SK-N-SH treated with all-trans-retinoic acid at 6 μM for 48 hours (cell line): ENCODE data around the gene MTERF1.

Experiments
- ATAC-seq: fragments of 200-7000 bp; cut with Tn5 transposase; 3 replicates; pipeline ENCODE4 v1.9.1; 2020; ENCODE audit warnings: mild to moderate bottlenecking, moderate library complexity
- ARNTL ChIP-seq: fragments of 450-650 bp; formaldehyde crosslinking; IDR thresholded peaks from 2 replicates; pipeline ENCODE4 v1.5.0; 2020; ENCODE audit warnings: low read depth, mild to moderate bottlenecking, moderate library complexity, borderline replicate concordance
- BACH2 ChIP-seq: fragments of 250-450 bp; sonication (Bioruptor Pico); IDR thresholded peaks from 2 replicates; pipeline ENCODE4 v1.9.0; 2021; ENCODE audit warnings: mild to moderate bottlenecking, borderline replicate concordance
- CREB5 ChIP-seq: fragments of 250-450 bp; sonication (Bioruptor Pico); IDR thresholded peaks from 2 replicates; pipeline ENCODE4 v1.5.1; 2020; ENCODE audit warnings: low read depth, mild to moderate bottlenecking, moderate library complexity
- CSDC2 ChIP-seq: fragments of 250-450 bp; sonication (Bioruptor Pico); IDR thresholded peaks from 2 replicates; pipeline ENCODE4 v1.5.0; 2020; ENCODE audit warnings: mild to moderate bottlenecking, moderate library complexity
- CSRNP3 ChIP-seq: fragments of 250-450 bp; sonication (Bioruptor Pico); IDR thresholded peaks from 2 replicates; pipeline ENCODE4 v1.5.1; 2021; ENCODE audit warnings: mild to moderate bottlenecking, moderate library complexity
- ESRRG ChIP-seq: fragments of 250-450 bp; sonication (Bioruptor Pico); IDR thresholded peaks from 2 replicates; pipeline ENCODE4 v1.6.1; 2021; ENCODE audit warnings: mild to moderate bottlenecking
- GLIS3 ChIP-seq: fragments of 250-450 bp; sonication (Bioruptor Pico); IDR thresholded peaks from 2 replicates; pipeline ENCODE4 v1.5.0; 2020; ENCODE audit warnings: mild to moderate bottlenecking, moderate library complexity
- ISL1 ChIP-seq: fragments of 250-450 bp; sonication (Bioruptor Pico); IDR thresholded peaks from 2 replicates; pipeline ENCODE4 v2.1.2; 2022; ENCODE audit warnings: mild to moderate bottlenecking, moderate library complexity
- OSR1 ChIP-seq: fragments of 250-450 bp; sonication (Bioruptor Pico); IDR thresholded peaks from 2 replicates; pipeline ENCODE4 v1.8.0; 2022; ENCODE audit warnings: moderate library complexity, mild to moderate bottlenecking, inconsistent platforms
- PPARA ChIP-seq: fragments of 250-450 bp; sonication (Bioruptor Pico); IDR thresholded peaks from 2 replicates; pipeline ENCODE4 v1.5.0; 2020; ENCODE audit warnings: mild to moderate bottlenecking, borderline replicate concordance
- RARB ChIP-seq: fragments of 250-450 bp; sonication (Bioruptor Pico); IDR thresholded peaks from 2 replicates; pipeline ENCODE4 v1.8.0; 2021; ENCODE audit warnings: mild to moderate bottlenecking, moderate library complexity
- SNAI2 ChIP-seq: fragments of 250-450 bp; sonication (Bioruptor Pico); IDR thresholded peaks from 2 replicates; pipeline ENCODE4 v1.5.0; 2020; ENCODE audit warnings: mild to moderate bottlenecking, moderate library complexity
- TCF4 ChIP-seq: fragments of 250-450 bp; sonication (Bioruptor Pico); IDR thresholded peaks from 2 replicates; pipeline ENCODE4 v1.8.0; 2021; ENCODE audit warnings: mild to moderate bottlenecking, moderate library complexity, borderline replicate concordance
- TSHZ2 ChIP-seq: fragments of 250-450 bp; sonication (Bioruptor Pico); IDR thresholded peaks from 2 replicates; pipeline ENCODE4 v1.5.0; 2020; ENCODE audit warnings: mild to moderate bottlenecking, moderate library complexity
- ZC3H10 ChIP-seq: fragments of 250-450 bp; sonication (Bioruptor Pico); IDR thresholded peaks from 2 replicates; pipeline ENCODE4 v1.5.1; 2021; ENCODE audit warnings: mild to moderate bottlenecking, moderate library complexity
- ZFP3 ChIP-seq: fragments of 250-450 bp; sonication (Bioruptor Pico); IDR thresholded peaks from 2 replicates; pipeline ENCODE4 v1.5.0; 2020; ENCODE audit warnings: mild to moderate bottlenecking, moderate library complexity
- ZNF565 ChIP-seq: fragments of 450-650 bp; formaldehyde crosslinking; conservative IDR thresholded peaks from 2 replicates; pipeline ENCODE4 v1.5.0; 2020; ENCODE audit warnings: low read depth, mild to moderate bottlenecking, moderate library complexity
- ZNF70 ChIP-seq: fragments of 450-650 bp; formaldehyde crosslinking; IDR thresholded peaks from 2 replicates; pipeline ENCODE4 v1.5.0; 2020; ENCODE audit warnings: mild to moderate bottlenecking, moderate library complexity
- ZNF8 ChIP-seq: fragments of 450-650 bp; formaldehyde crosslinking; IDR thresholded peaks from 2 replicates; pipeline ENCODE4 v1.5.0; 2020; ENCODE audit warnings: mild to moderate bottlenecking, moderate library complexity
- TF ChIP-seq, protein P1 (sequence below): fragments of 250-450 bp; sonication (Bioruptor Pico); IDR thresholded peaks from 2 replicates; pipeline ENCODE4 v1.8.0; 2020; ENCODE audit warnings: mild to moderate bottlenecking, moderate library complexity, borderline replicate concordance
- TF ChIP-seq, protein P2 (sequence below): fragments of 250-450 bp; sonication (Bioruptor Pico); IDR thresholded peaks from 2 replicates; pipeline ENCODE4 v1.8.0; 2021; ENCODE audit warnings: low read depth, mild to moderate bottlenecking, moderate library complexity, borderline replicate concordance

Gene MTERF1

GRCh38 chr7:91852263-91852741 lies 28.2 kb downstream of the MTERF1 start (continued):
- no peak for TF ChIP-seq TSHZ2 (CRISPR knock-in tag)

GRCh38 chr7:91850455-91850854 lies 30.0 kb downstream of the MTERF1 start:
- peak; percentile 54 for ATAC-seq
- TF ChIP-seq ZNF70 (CRISPR knock-in tag): no peak
- no peak for TF ChIP-seq SNAI2 (CRISPR knock-in tag)
- TF ChIP-seq PPARA (CRISPR knock-in tag): no peak
- TF ChIP-seq OSR1 (CRISPR knock-in tag): no peak
- no peak for TF ChIP-seq ZC3H10 (CRISPR knock-in tag)
- TF ChIP-seq RARB: no peak
- TF ChIP-seq, protein P1, sequence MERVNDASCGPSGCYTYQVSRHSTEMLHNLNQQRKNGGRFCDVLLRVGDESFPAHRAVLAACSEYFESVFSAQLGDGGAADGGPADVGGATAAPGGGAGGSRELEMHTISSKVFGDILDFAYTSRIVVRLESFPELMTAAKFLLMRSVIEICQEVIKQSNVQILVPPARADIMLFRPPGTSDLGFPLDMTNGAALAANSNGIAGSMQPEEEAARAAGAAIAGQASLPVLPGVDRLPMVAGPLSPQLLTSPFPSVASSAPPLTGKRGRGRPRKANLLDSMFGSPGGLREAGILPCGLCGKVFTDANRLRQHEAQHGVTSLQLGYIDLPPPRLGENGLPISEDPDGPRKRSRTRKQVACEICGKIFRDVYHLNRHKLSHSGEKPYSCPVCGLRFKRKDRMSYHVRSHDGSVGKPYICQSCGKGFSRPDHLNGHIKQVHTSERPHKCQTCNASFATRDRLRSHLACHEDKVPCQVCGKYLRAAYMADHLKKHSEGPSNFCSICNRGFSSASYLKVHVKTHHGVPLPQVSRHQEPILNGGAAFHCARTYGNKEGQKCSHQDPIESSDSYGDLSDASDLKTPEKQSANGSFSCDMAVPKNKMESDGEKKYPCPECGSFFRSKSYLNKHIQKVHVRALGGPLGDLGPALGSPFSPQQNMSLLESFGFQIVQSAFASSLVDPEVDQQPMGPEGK: no peak
- no peak for TF ChIP-seq CSDC2 (CRISPR knock-in tag)
- TF ChIP-seq ZNF8: no peak
- no peak for TF ChIP-seq ESRRG
- no peak for TF ChIP-seq GLIS3 (CRISPR knock-in tag)
- no peak for TF ChIP-seq ISL1
- TF ChIP-seq, protein P2, sequence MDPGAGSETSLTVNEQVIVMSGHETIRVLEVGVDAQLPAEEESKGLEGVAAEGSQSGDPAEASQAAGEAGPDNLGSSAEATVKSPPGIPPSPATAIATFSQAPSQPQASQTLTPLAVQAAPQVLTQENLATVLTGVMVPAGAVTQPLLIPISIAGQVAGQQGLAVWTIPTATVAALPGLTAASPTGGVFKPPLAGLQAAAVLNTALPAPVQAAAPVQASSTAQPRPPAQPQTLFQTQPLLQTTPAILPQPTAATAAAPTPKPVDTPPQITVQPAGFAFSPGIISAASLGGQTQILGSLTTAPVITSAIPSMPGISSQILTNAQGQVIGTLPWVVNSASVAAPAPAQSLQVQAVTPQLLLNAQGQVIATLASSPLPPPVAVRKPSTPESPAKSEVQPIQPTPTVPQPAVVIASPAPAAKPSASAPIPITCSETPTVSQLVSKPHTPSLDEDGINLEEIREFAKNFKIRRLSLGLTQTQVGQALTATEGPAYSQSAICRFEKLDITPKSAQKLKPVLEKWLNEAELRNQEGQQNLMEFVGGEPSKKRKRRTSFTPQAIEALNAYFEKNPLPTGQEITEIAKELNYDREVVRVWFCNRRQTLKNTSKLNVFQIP: no peak
- TF ChIP-seq ZFP3 (CRISPR knock-in tag): no peak

- no peak for ATAC-seq
Observed at GRCh38 chr7:91847876-91848588, 32.5 kb downstream of the MTERF1 start.

More at GRCh38 chr7:91847876-91848588, 32.5 kb downstream of the MTERF1 start:
- TF ChIP-seq TCF4 (CRISPR knock-in tag) (no peak), ZFP3 (CRISPR knock-in tag) (no peak), ISL1 (no peak), ZNF565 (CRISPR knock-in tag) (no peak), BACH2 (CRISPR knock-in tag) (no peak), CREB5 (CRISPR knock-in tag) (no peak), ARNTL (CRISPR knock-in tag) (no peak), CSRNP3 (no peak), OSR1 (CRISPR knock-in tag) (no peak), TSHZ2 (CRISPR knock-in tag) (no peak), SNAI2 (CRISPR knock-in tag) (no peak), ESRRG (no peak)
